Epithelial cell of prostate (primary cell): ENCODE measurements around the gene OMP.

Source experiments
- DNase-seq: peaks from one replicate; pipeline ENCODE4 v3.0.0-alpha.2; 2011; ENCODE audit warnings: low read depth, low spot score
- H3K27ac ChIP-seq: fragments of 450-650 bp; 2 replicates; pipeline ENCODE4 v1.5.1; 2017; ENCODE audit warnings: mild to moderate bottlenecking

OMP gene

GRCh38 chr11:77135069-77135468 is 32.4 kb downstream of the OMP start:
- no peak overlapping the region for H3K27ac ChIP-seq

GRCh38 chr11:77136074-77136473 is 33.4 kb downstream of the OMP start:
- no peak overlapping the region for H3K27ac ChIP-seq
- peak; percentile 20 for DNase-seq

More at GRCh38 chr11:77135069-77135468, 32.4 kb downstream of the OMP start:
- DNase-seq = no peak

- no peak overlapping the region for H3K27ac ChIP-seq
- DNase-seq = no peak
These were observed 34.3 kb downstream of the OMP start for GRCh38 chr11:77136784-77137420.

GRCh38 chr11:77137421-77137820 is 34.8 kb downstream of the OMP start:
- no peak for DNase-seq

GRCh38 chr11:77138106-77138649 is 35.5 kb downstream of the OMP start:
- DNase-seq = no peak
- no peak overlapping the region for H3K27ac ChIP-seq

More at GRCh38 chr11:77137421-77137820, 34.8 kb downstream of the OMP start:
- H3K27ac ChIP-seq = no peak overlapping the region

- no peak overlapping the region for H3K27ac ChIP-seq
- no peak for DNase-seq
These were observed 36.6 kb downstream of the OMP start for GRCh38 chr11:77139201-77139600.

GRCh38 chr11:77140231-77140851 is 37.7 kb downstream of the OMP start:
- peak overlapping the region; percentile 52 for H3K27ac ChIP-seq
- no peak for DNase-seq

- H3K27ac ChIP-seq = peak overlapping the region; percentile 52
- DNase-seq = peak; percentile 94
These were observed 38.4 kb downstream of the OMP start for GRCh38 chr11:77141034-77141433.

GRCh38 chr11:77141475-77141874 is 38.8 kb downstream of the OMP start:
- H3K27ac ChIP-seq = peak overlapping the region; percentile 52
- no peak for DNase-seq

GRCh38 chr11:77142091-77142975 is 39.7 kb downstream of the OMP start:
- DNase-seq = no peak
- no peak overlapping the region for H3K27ac ChIP-seq

- H3K27ac ChIP-seq = no peak overlapping the region
- no peak for DNase-seq
These were observed 40.9 kb downstream of the OMP start for GRCh38 chr11:77143405-77144020.

GRCh38 chr11:77144196-77144856 is 41.7 kb downstream of the OMP start:
- no peak overlapping the region for H3K27ac ChIP-seq
- no peak for DNase-seq

- H3K27ac ChIP-seq = no peak overlapping the region
- DNase-seq = no peak
These were observed 42.3 kb downstream of the OMP start for GRCh38 chr11:77144857-77145428.

GRCh38 chr11:77146261-77147035 is 43.8 kb downstream of the OMP start:
- no peak for DNase-seq
- H3K27ac ChIP-seq = no peak overlapping the region

GRCh38 chr11:77147036-77147315 is 44.3 kb downstream of the OMP start:
- H3K27ac ChIP-seq = no peak overlapping the region
- no peak for DNase-seq

- no peak overlapping the region for H3K27ac ChIP-seq
- DNase-seq = no peak
These were observed 45.2 kb downstream of the OMP start for GRCh38 chr11:77147668-77148321.

- DNase-seq = no peak
- H3K27ac ChIP-seq = no peak overlapping the region
These were observed 46.5 kb downstream of the OMP start for GRCh38 chr11:77148963-77149715.
